Measurements from ENCODE around the gene RASL10A. TPM values are rescaled to one million over a fixed set of nuclear protein-coding genes. Genes with fewer than 3 reads are reported as not detected.

The RASL10A gene
- polyA plus RNA-seq, 3 donors = 0.35 to 2.1 (median 0.50) TPM

DNA sequence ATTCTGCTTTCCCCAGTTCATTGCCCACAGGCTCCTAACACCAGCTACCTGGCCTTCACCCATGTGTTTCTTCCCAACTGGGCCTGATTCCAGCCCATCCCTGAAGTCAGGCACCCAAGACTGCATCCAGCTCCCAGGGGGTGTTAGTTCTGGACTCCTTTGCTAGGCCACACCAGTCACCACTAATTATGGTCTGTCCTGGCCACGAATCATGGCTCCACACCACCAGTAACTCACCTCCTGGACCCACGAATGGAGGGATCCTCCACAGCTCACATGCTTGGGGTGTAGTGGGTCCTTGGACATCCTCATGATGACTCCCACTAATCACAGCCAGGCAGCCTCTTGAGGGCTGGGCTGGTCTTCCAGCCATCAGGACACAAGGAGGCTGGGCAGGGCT, 3.6 kb upstream of the RASL10A start:
- Histone ChIP-seq H2AFZ (ENCODE audit: insufficient read depth, low read depth, low read length, poor library complexity, severe bottlenecking) (no peak overlapping the region), H3K4me1 (ENCODE audit: control insufficient read depth in 1 of 2, insufficient read depth in 2 of 2, low read length in 2 of 2) (peaks cover 11 to 19% of the 10 kb centered on the region in 2 donors), H4K20me1 (ENCODE audit: insufficient read depth, low read length) (no peaks in the 10 kb centered on the region), H3K79me2 (ENCODE audit: insufficient read depth, low read length) (no peaks in the 10 kb centered on the region), H3K9ac (ENCODE audit: insufficient read depth, low read length, poor library complexity, severe bottlenecking) (no peak overlapping the region), H3K27ac (ENCODE audit: low read depth in 1 of 2, low read length in 2 of 2) (no peak overlapping the region), H3K27me3 (ENCODE audit: control insufficient read depth in 2 of 2, insufficient read depth in 2 of 2, low read length in 2 of 2) (peaks cover 24 to 27% of the 10 kb centered on the region in 2 donors), H3K9me3 (replicated peaks in 1 of 2; ENCODE audit: control insufficient read depth in 1 of 2, insufficient read depth in 1 of 2, low read length in 2 of 2) (peaks cover 0 to 7% of the 10 kb centered on the region in 2 donors), H3K4me2 (replicated peaks; ENCODE audit: extremely low read depth, low read length, poor library complexity, severe bottlenecking) (no peak overlapping the region), H3K4me3 (replicated peaks in 1 of 3; ENCODE audit: low read depth in 2 of 3, low read length in 3 of 3) (no peak overlapping the region), H3K36me3 (replicated peaks in 1 of 2; ENCODE audit: control insufficient read depth in 1 of 2, insufficient read depth in 2 of 2, low read length in 2 of 2) (no peaks in the 10 kb centered on the region)
- intact Hi-C loops (cut with micrococcal nuclease) = no loop called here
- Mint-ChIP-seq H3K27me3 (ENCODE audit: low read depth in 3 of 3) (peaks cover 25 to 37% (median 34%) of the 10 kb centered on the region in 3 donors), H3K4me1 (peaks cover 12% of the 10 kb centered on the region), H3K27ac (no peak overlapping the region), H3K4me3 (no peak overlapping the region), H3K9me3 (peaks cover 0 to 20% (median 11%) of the 10 kb centered on the region in 7 donors), H3K36me3 (peaks cover 4 to 9% of the 10 kb centered on the region in 2 donors)
- TF ChIP-seq, protein P1, sequence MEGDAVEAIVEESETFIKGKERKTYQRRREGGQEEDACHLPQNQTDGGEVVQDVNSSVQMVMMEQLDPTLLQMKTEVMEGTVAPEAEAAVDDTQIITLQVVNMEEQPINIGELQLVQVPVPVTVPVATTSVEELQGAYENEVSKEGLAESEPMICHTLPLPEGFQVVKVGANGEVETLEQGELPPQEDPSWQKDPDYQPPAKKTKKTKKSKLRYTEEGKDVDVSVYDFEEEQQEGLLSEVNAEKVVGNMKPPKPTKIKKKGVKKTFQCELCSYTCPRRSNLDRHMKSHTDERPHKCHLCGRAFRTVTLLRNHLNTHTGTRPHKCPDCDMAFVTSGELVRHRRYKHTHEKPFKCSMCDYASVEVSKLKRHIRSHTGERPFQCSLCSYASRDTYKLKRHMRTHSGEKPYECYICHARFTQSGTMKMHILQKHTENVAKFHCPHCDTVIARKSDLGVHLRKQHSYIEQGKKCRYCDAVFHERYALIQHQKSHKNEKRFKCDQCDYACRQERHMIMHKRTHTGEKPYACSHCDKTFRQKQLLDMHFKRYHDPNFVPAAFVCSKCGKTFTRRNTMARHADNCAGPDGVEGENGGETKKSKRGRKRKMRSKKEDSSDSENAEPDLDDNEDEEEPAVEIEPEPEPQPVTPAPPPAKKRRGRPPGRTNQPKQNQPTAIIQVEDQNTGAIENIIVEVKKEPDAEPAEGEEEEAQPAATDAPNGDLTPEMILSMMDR (IDR thresholded peaks at IDR 0.05) = no peak
- no peak for DNase-seq
- no CpG with 5 or more reads among the region's 2 CpGs for WGBS (ENCODE audit: insufficient coverage)

DNA sequence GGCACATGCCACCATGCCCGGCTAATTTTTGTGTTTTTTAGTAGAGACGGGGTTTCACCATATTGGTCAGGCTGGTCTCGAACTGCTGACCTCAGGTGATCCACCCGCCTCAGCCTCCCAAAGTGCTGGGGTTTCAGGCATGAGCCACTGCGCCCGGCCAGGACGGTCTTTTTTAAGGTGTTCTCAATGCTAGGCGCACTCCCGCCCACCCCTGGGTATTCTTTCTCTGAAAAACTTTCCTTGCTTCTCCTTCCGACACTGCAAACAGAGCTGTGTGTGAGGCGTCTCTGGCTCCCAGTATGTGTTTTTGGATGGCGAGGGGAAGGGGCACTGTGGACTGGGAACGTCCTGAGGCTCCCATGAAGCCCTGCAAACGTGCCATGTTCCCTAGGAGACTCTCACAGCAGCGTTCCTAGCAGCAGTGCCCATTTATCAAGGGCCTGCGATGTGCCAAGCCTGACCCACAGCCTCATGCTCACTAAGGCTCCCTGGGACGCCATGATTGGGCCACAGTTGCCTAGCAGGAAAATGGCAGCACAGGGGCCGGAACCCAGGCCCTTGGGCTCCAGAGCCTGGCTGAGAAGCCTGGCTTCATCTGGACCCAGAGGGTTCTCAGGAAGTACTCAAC, 2.4 kb upstream of the RASL10A start:
- Histone ChIP-seq H3K36me3 (replicated peaks in 1 of 2; ENCODE audit: control insufficient read depth in 1 of 2, insufficient read depth in 2 of 2, low read length in 2 of 2) (no peaks in the 10 kb centered on the region), H3K79me2 (ENCODE audit: insufficient read depth, low read length) (no peaks in the 10 kb centered on the region), H3K9me3 (replicated peaks in 1 of 2; ENCODE audit: control insufficient read depth in 1 of 2, insufficient read depth in 1 of 2, low read length in 2 of 2) (peaks cover 4 to 16% of the 10 kb centered on the region in 2 donors), H3K4me2 (replicated peaks; ENCODE audit: extremely low read depth, low read length, poor library complexity, severe bottlenecking) (no peak overlapping the region), H4K20me1 (ENCODE audit: insufficient read depth, low read length) (no peaks in the 10 kb centered on the region), H3K27me3 (ENCODE audit: control insufficient read depth in 2 of 2, insufficient read depth in 2 of 2, low read length in 2 of 2) (peaks cover 30 to 37% of the 10 kb centered on the region in 2 donors), H2AFZ (ENCODE audit: insufficient read depth, low read depth, low read length, poor library complexity, severe bottlenecking) (no peak overlapping the region), H3K4me3 (replicated peaks in 1 of 3; ENCODE audit: low read depth in 2 of 3, low read length in 3 of 3) (no peak overlapping the region), H3K9ac (ENCODE audit: insufficient read depth, low read length, poor library complexity, severe bottlenecking) (no peak overlapping the region), H3K27ac (ENCODE audit: low read depth in 1 of 2, low read length in 2 of 2) (no peak overlapping the region), H3K4me1 (ENCODE audit: control insufficient read depth in 1 of 2, insufficient read depth in 2 of 2, low read length in 2 of 2) (peaks cover 18 to 31% of the 10 kb centered on the region in 2 donors)
- peaks cover 4 to 31% (median 23%) of the 10 kb centered on the region in 7 donors for H3K9me3 Mint-ChIP-seq
- DNase-seq = no peak
- WGBS (ENCODE audit: insufficient coverage) = 91% methylated on average over 17 of the region's 18 CpGs
- H3K36me3 Mint-ChIP-seq = peaks cover 9 to 16% of the 10 kb centered on the region in 2 donors
- TF ChIP-seq, protein P1 (IDR thresholded peaks at IDR 0.05) = no peak
- H3K27ac Mint-ChIP-seq = no peak overlapping the region
- no peak overlapping the region for H3K4me3 Mint-ChIP-seq
- H3K4me1 Mint-ChIP-seq = peaks cover 23% of the 10 kb centered on the region
- intact Hi-C loops (cut with micrococcal nuclease) = no loop called here
- peaks cover 37 to 48% (median 44%) of the 10 kb centered on the region in 3 donors for H3K27me3 Mint-ChIP-seq (ENCODE audit: low read depth in 3 of 3)
